IMR-90 (cell line): ENCODE data around the gene HLA-E. TPM values are rescaled to one million over a fixed set of nuclear protein-coding genes. Genes with fewer than 3 reads are reported as not detected.

Experiments
- ATAC-seq: fragments of 200-7000 bp; cut with Tn5 transposase; 2 replicates; pipeline ENCODE4 v1.9.1; 2020; ENCODE audit warnings: low read depth, mild to moderate bottlenecking, moderate library complexity
- BruUV-seq: library from RNA; stranded (reverse); fragments of 400-500 nt; replicated peaks from 2 replicates; lab custom pipeline; 2021; lab: Mats Ljungman, UMichigan
- CTCF ChIA-PET: fragments of 300-600 bp; formaldehyde crosslinking; extraction: SDS; loops from one replicate; lab custom pipeline; 2021; ENCODE audit warnings: antibody characterized with exemption; lab: Yijun Ruan, JAX
- POLR2A ChIA-PET: fragments of 300-600 bp; sonication (Branson Sonifier 250); formaldehyde crosslinking; loops from one replicate; lab custom pipeline; 2022; ENCODE audit warnings: antibody characterized with exemption; ENCODE audit not compliant: unreplicated experiment; lab: Charles Lee
- DNase-seq: peaks from one replicate; pipeline ENCODE4 v3.0.0; 2013
- H2AFZ ChIP-seq: replicated peaks from 2 replicates; pipeline ENCODE3; 2013; ENCODE audit warnings: low read length, mild to moderate bottlenecking; ENCODE audit not compliant: poor library complexity
- H2AK5ac ChIP-seq: 2 replicates; pipeline ENCODE4 v1.6.1; 2013; ENCODE audit warnings: low read depth, low read length, inconsistent platforms
- H2AK9ac ChIP-seq: replicated peaks from 2 replicates; pipeline ENCODE3; 2013; ENCODE audit warnings: mild to moderate bottlenecking, low read depth, low read length, moderate library complexity; ENCODE audit not compliant: poor library complexity
- H2BK120ac ChIP-seq: 2 replicates; pipeline ENCODE4 v1.6.1; 2013; ENCODE audit warnings: low read depth, low read length, inconsistent platforms
- H2BK15ac ChIP-seq: 3 replicates; pipeline ENCODE4 v1.6.1; 2013; ENCODE audit warnings: low read depth, low read length, inconsistent platforms
- H2BK20ac ChIP-seq: 2 replicates; pipeline ENCODE4 v1.6.1; 2013; ENCODE audit warnings: low read depth, mild to moderate bottlenecking, inconsistent platforms, low read length, moderate library complexity
- H2BK5ac ChIP-seq: 2 replicates; pipeline ENCODE4 v1.6.1; 2013; ENCODE audit warnings: mild to moderate bottlenecking, low read depth, low read length, inconsistent platforms; ENCODE audit not compliant: poor library complexity, severe bottlenecking
- H3K14ac ChIP-seq: replicated peaks from 2 replicates; pipeline ENCODE4 v1.6.1; 2013; ENCODE audit warnings: low read depth, low read length, inconsistent platforms
- H3K18ac ChIP-seq: 2 replicates; pipeline ENCODE4 v1.6.1; 2013; ENCODE audit warnings: low read depth, low read length, control low read depth
- H3K23ac ChIP-seq: 2 replicates; pipeline ENCODE4 v1.6.1; 2013; ENCODE audit warnings: low read depth, low read length, inconsistent platforms
- H3K27ac ChIP-seq: 2 replicates; pipeline ENCODE4 v1.5.1; 2013; ENCODE audit warnings: mild to moderate bottlenecking, control low read depth, low read length; ENCODE audit not compliant: insufficient read depth
- H3K27me3 ChIP-seq: 2 replicates; pipeline ENCODE4 v1.6.1; 2013; ENCODE audit warnings: low read length; ENCODE audit not compliant: control insufficient read depth, insufficient read depth
- H3K36me3 ChIP-seq: 2 replicates; pipeline ENCODE4 v1.6.1; 2013; ENCODE audit warnings: low read length, mixed read lengths; ENCODE audit not compliant: control insufficient read depth, insufficient read depth
- H3K4ac ChIP-seq: 2 replicates; pipeline ENCODE4 v1.6.1; 2013; ENCODE audit warnings: low read depth, low read length, inconsistent platforms
- H3K4me1 ChIP-seq: 2 replicates; pipeline ENCODE4 v1.6.1; 2013; ENCODE audit warnings: low read length, mixed read lengths; ENCODE audit not compliant: control insufficient read depth, insufficient read depth
- H3K4me2 ChIP-seq: 2 replicates; pipeline ENCODE4 v1.6.1; 2013; ENCODE audit warnings: low read depth, mild to moderate bottlenecking, control low read depth, low read length, moderate library complexity
- H3K4me3 ChIP-seq: 2 replicates; pipeline ENCODE4 v1.5.1; 2013; ENCODE audit warnings: low read depth, mild to moderate bottlenecking, control low read depth, low read length, moderate library complexity; ENCODE audit not compliant: insufficient read depth
- H3K56ac ChIP-seq: 2 replicates; pipeline ENCODE4 v1.6.1; 2013; ENCODE audit warnings: low read length, inconsistent platforms; ENCODE audit not compliant: insufficient read depth; ENCODE audit errors: extremely low read depth
- H3K79me1 ChIP-seq, 2 experiments: 2 replicates each; pipeline ENCODE4 v1.6.1; 2013; ENCODE audit warnings: low read length in 2 of 2, inconsistent platforms in 1 of 2, low read depth in 1 of 2
- H3K9ac ChIP-seq: 2 replicates; pipeline ENCODE4 v1.6.1; 2013; ENCODE audit warnings: low read depth, low read length, control low read depth
- H3K9me1 ChIP-seq: 2 replicates; pipeline ENCODE4 v1.6.1; 2013; ENCODE audit warnings: low read length, inconsistent platforms; ENCODE audit not compliant: insufficient read depth
- H3K9me3 ChIP-seq: 2 replicates; pipeline ENCODE4 v1.6.1; 2013; ENCODE audit warnings: low read length; ENCODE audit not compliant: control insufficient read depth, insufficient read depth
- H4K20me1 ChIP-seq: 2 replicates; pipeline ENCODE4 v1.6.1; 2013; ENCODE audit warnings: low read length, inconsistent platforms; ENCODE audit not compliant: insufficient read depth
- H4K5ac ChIP-seq: 2 replicates; pipeline ENCODE4 v1.6.1; 2013; ENCODE audit warnings: mild to moderate bottlenecking, low read depth, low read length, control low read depth
- H4K8ac ChIP-seq, 2 experiments: 2 replicates each; pipeline ENCODE4 v1.6.1; 2013; ENCODE audit warnings: low read depth in 2 of 2, low read length in 2 of 2, control low read depth in 1 of 2, inconsistent platforms in 1 of 2
- H4K91ac ChIP-seq: 2 replicates; pipeline ENCODE4 v1.6.1; 2013; ENCODE audit warnings: low read depth, low read length, inconsistent platforms; ENCODE audit not compliant: insufficient read depth
- BHLHE40 ChIP-seq: fragments of 150-350 bp; IDR thresholded peaks from 2 replicates; pipeline ENCODE4 v1.6.1; 2016; ENCODE audit warnings: mild to moderate bottlenecking, low read depth, low read length
- CEBPB ChIP-seq: IDR thresholded peaks from 2 replicates; pipeline ENCODE4 v1.6.1; 2012; ENCODE audit warnings: low read depth, low read length, improper control_type of control experiment
- CHD1 ChIP-seq: IDR thresholded peaks from 2 replicates; pipeline ENCODE4 v1.6.1; 2012; ENCODE audit warnings: low read depth, low read length, improper control_type of control experiment
- CTCF ChIP-seq: conservative IDR thresholded peaks from 2 replicates; pipeline ENCODE4 v1.5.1; 2012; ENCODE audit warnings: mild to moderate bottlenecking, low read depth, low read length, improper control_type of control experiment
- ELK1 ChIP-seq: fragments of 150-350 bp; IDR thresholded peaks from 2 replicates; pipeline ENCODE4 v1.6.1; 2016; ENCODE audit warnings: low read depth, mild to moderate bottlenecking, low read length, moderate library complexity, borderline replicate concordance
- FOS ChIP-seq: fragments of 150-350 bp; IDR thresholded peaks from 2 replicates; pipeline ENCODE4 v1.6.1; 2016; ENCODE audit warnings: low read depth, low read length
- MAFK ChIP-seq: IDR thresholded peaks from 2 replicates; pipeline ENCODE4 v1.6.1; 2012; ENCODE audit warnings: low read depth, low read length, improper control_type of control experiment
- MAZ ChIP-seq: IDR thresholded peaks from 2 replicates; pipeline ENCODE4 v1.6.1; 2012; ENCODE audit warnings: low read depth, mild to moderate bottlenecking, low read length, improper control_type of control experiment, moderate library complexity, borderline replicate concordance
- MXI1 ChIP-seq: IDR thresholded peaks from 2 replicates; pipeline ENCODE4 v1.6.1; 2012; ENCODE audit warnings: low read depth, mild to moderate bottlenecking, low read length, moderate library complexity, borderline replicate concordance
- NFE2L2 ChIP-seq: fragments of 150-350 bp; IDR thresholded peaks from 2 replicates; pipeline ENCODE4 v1.6.1; 2016; ENCODE audit warnings: low read depth, mild to moderate bottlenecking, low read length
- POLR2A ChIP-seq: IDR thresholded peaks from 2 replicates; pipeline ENCODE4 v1.6.1; 2012; ENCODE audit warnings: mild to moderate bottlenecking, low read depth, low read length
- RAD21 ChIP-seq: IDR thresholded peaks from 2 replicates; pipeline ENCODE4 v1.6.1; 2012; ENCODE audit warnings: low read length, improper control_type of control experiment
- RCOR1 ChIP-seq: IDR thresholded peaks from 2 replicates; pipeline ENCODE4 v1.6.1; 2012; ENCODE audit warnings: mild to moderate bottlenecking, low read length, improper control_type of control experiment; ENCODE audit not compliant: insufficient replicate concordance
- RFX5 ChIP-seq: IDR thresholded peaks from 2 replicates; pipeline ENCODE4 v1.8.0; 2012; ENCODE audit warnings: low read depth, mild to moderate bottlenecking, low read length, moderate library complexity
- SMC3 ChIP-seq: fragments of 150-350 bp; IDR thresholded peaks from 2 replicates; pipeline ENCODE4 v1.6.1; 2016; ENCODE audit warnings: low read depth, mild to moderate bottlenecking, antibody characterized with exemption, low read length, moderate library complexity
- USF2 ChIP-seq: fragments of 150-350 bp; IDR thresholded peaks from 2 replicates; pipeline ENCODE4 v1.6.1; 2017; ENCODE audit warnings: mild to moderate bottlenecking, antibody characterized with exemption, low read length, low read depth
- WGBS, 2 experiments: methylation state at CpG; one replicate each; pipeline versions ENCODE4 v1.1.5 to v1.1.7; 2013; ENCODE audit warnings: missing lambda C conversion rate in 2 of 2; ENCODE audit not compliant: insufficient read length in 1 of 2; ENCODE audit errors: extremely low coverage in 2 of 2; 5-methylcytosine and 5-hydroxymethylcytosine counted together
- dilution Hi-C: fragments of 300-500 bp; cut with HindIII; formaldehyde crosslinking; loops from one replicate; pipeline ENCODE4 v1.14.3; 2018; ENCODE audit warnings: low sequenced_read_pairs; ENCODE audit not compliant: unreplicated experiment
- in situ Hi-C: fragments of 300-500 bp; cut with MboI; formaldehyde crosslinking; loops from 3 replicates; pipeline ENCODE4 v1.14.3; 2019; ENCODE audit warnings: low sequenced_read_pairs, inconsistent platforms, mixed read lengths
- intact Hi-C: fragments of 100-400 bp; cut with micrococcal nuclease; formaldehyde crosslinking; loops from 2 replicates; pipeline ENCODE4 v1.10.0; 2022
- polyA plus RNA-seq, 3 experiments: library from polyadenylated mRNA; depleted of rRNA; stranded (reverse); fragments of >200 nt; gene quantifications; 2 replicates each; pipeline ENCODE4 v1.2.3, GENCODE V29; 2012; ENCODE audit warnings: low replicate concordance in 1 of 3
- total RNA-seq: library from RNA; depleted of rRNA; stranded (reverse); fragments of >200 nt; gene quantifications from 2 replicates; pipeline ENCODE4 v1.2.3, GENCODE V29; 2012

HLA-E gene
- total and polyA plus RNA-seq, 2 of the 4 experiments (the other 2 are of a cell fraction): 83.6 to 84.8 TPM

GRCh38 chr6:30463242-30463641 is 26.1 kb upstream of the HLA-E start:
- dilution Hi-C loops: no loop called here
- Histone ChIP-seq H2AK5ac (no peak overlapping the region), H4K8ac (no peak overlapping the region), H3K4me2 (peak overlapping the region; percentile 78), H3K9me1 (no peaks in the 10 kb centered on the region; the same call in 1 of the 2 replicates), H2AK9ac (no peak overlapping the region), H3K79me1 (no peaks in the 10 kb centered on the region), H3K9ac (no peak overlapping the region), H3K4ac (no peak overlapping the region), H3K23ac (no peak overlapping the region), H2BK120ac (no peak overlapping the region), H2BK15ac (no peak overlapping the region), H3K18ac (no peak overlapping the region), H3K36me3 (no peaks in the 10 kb centered on the region), H3K27me3 (peaks cover 83% of the 10 kb centered on the region), H3K56ac (no peak overlapping the region), H3K27ac (no peak overlapping the region), H2BK20ac (no peak overlapping the region), H4K20me1 (peaks cover 20% of the 10 kb centered on the region; the same call in 1 of the 2 replicates), H2BK5ac (no peak overlapping the region), H3K14ac (no peak overlapping the region), H3K4me1 (peaks cover 3% of the 10 kb centered on the region), H2AFZ (no peak overlapping the region), H3K4me3 (no peak overlapping the region), H4K5ac (no peak overlapping the region), H4K91ac (no peak overlapping the region), H3K9me3 (peaks cover 10% of the 10 kb centered on the region)
- POLR2A ChIA-PET: no interaction called here
- TF ChIP-seq MAFK (no peak), NFE2L2 (no peak), ELK1 (no peak), CHD1 (no peak), CTCF (no peak), SMC3 (no peak), MXI1 (no peak), POLR2A (no peak), RFX5 (no peak), CEBPB (no peak), USF2 (no peak), MAZ (no peak), RAD21 (no peak), BHLHE40 (no peak), RCOR1 (no peak), FOS (no peak)
- CTCF ChIA-PET: interaction anchor here (2.0 kb wide), 1 partner anchor 10 kb away, joined by 10 read pairs; no protein-coding TSS in a partner anchor
- in situ Hi-C loops: no loop called here
- DNase-seq: no peak
- WGBS, 2 experiments: no CpG with 5 or more reads among the region's 9 CpGs
- no TSS peak for BruUV-seq
- ATAC-seq: no peak
- intact Hi-C loops: no loop called here
